GM23338 (cell line): ENCODE data around the gene TBX1. TPM values are rescaled to one million over a fixed set of nuclear protein-coding genes. Genes with fewer than 3 reads are reported as not detected.

ENCODE experiments used
- ATAC-seq: fragments of 200-7000 bp; cut with Tn5 transposase; 3 replicates; pipeline ENCODE4 v1.9.1; 2020
- DNase-seq: peaks from one replicate; pipeline ENCODE4 v3.0.0-alpha.2; 2015; ENCODE audit warnings: low spot score
- H2AFZ ChIP-seq: fragments of 200-600 bp; sonication (generic); 2 replicates; pipeline ENCODE4 v1.8.0; 2016; ENCODE audit warnings: antibody characterized with exemption, mild to moderate bottlenecking, moderate library complexity
- H3F3A ChIP-seq: fragments of 200-600 bp; sonication (generic); replicated peaks from 2 replicates; pipeline ENCODE4 v1.8.0; 2017; ENCODE audit warnings: antibody characterized with exemption, mixed run types, low read depth
- H3K27ac ChIP-seq: fragments of 200-600 bp; sonication (generic); 2 replicates; pipeline ENCODE4 v1.6.1; 2016; ENCODE audit warnings: low read depth
- H3K27me3 ChIP-seq: fragments of 200-600 bp; sonication (generic); 2 replicates; pipeline ENCODE4 v1.8.0; 2016; ENCODE audit warnings: mild to moderate bottlenecking, mixed run types, moderate library complexity; ENCODE audit not compliant: insufficient read depth
- H3K36me3 ChIP-seq: fragments of 200-600 bp; sonication (generic); 2 replicates; pipeline ENCODE4 v1.8.0; 2016; ENCODE audit warnings: mild to moderate bottlenecking; ENCODE audit not compliant: insufficient read depth
- H3K4me1 ChIP-seq: fragments of 200-600 bp; sonication (generic); 2 replicates; pipeline ENCODE4 v1.8.0; 2016; ENCODE audit warnings: mild to moderate bottlenecking, moderate library complexity; ENCODE audit not compliant: insufficient read depth
- H3K4me2 ChIP-seq: fragments of 200-600 bp; sonication (generic); 2 replicates; pipeline ENCODE4 v1.7.1; 2017; ENCODE audit warnings: mixed run types
- H3K4me3 ChIP-seq: fragments of 200-600 bp; sonication (generic); 2 replicates; pipeline ENCODE4 v1.6.1; 2016; ENCODE audit warnings: mixed run types
- H3K79me2 ChIP-seq: fragments of 200-600 bp; sonication (generic); replicated peaks from 2 replicates; pipeline ENCODE4 v1.8.0; 2017; ENCODE audit warnings: mild to moderate bottlenecking; ENCODE audit not compliant: insufficient read depth
- H3K9me2 ChIP-seq: fragments of 200-600 bp; sonication (generic); 2 replicates; pipeline ENCODE4 v1.8.0; 2017; ENCODE audit not compliant: insufficient read depth
- H4K20me1 ChIP-seq: fragments of 200-600 bp; sonication (generic); replicated peaks from 2 replicates; pipeline ENCODE4 v1.8.0; 2017; ENCODE audit warnings: mild to moderate bottlenecking; ENCODE audit not compliant: insufficient read depth
- H3K27ac Mint-ChIP-seq: 2 replicates; pipeline ENCODE4 v1.8.0; 2020; ENCODE audit warnings: inconsistent platforms, mild to moderate bottlenecking, moderate library complexity, mixed read lengths
- H3K27me3 Mint-ChIP-seq: 3 replicates; pipeline ENCODE4 v1.8.0; 2022; ENCODE audit warnings: low read depth, mild to moderate bottlenecking, moderate library complexity, mixed read lengths, inconsistent platforms; ENCODE audit not compliant: insufficient read depth, poor library complexity
- H3K36me3 Mint-ChIP-seq: 3 replicates; pipeline ENCODE4 v1.8.0; 2021; ENCODE audit warnings: low read depth, mild to moderate bottlenecking, inconsistent platforms, moderate library complexity, mixed read lengths
- H3K4me1 Mint-ChIP-seq: 3 replicates; pipeline ENCODE4 v1.8.0; 2020; ENCODE audit warnings: mild to moderate bottlenecking, inconsistent platforms, mixed read lengths
- H3K4me3 Mint-ChIP-seq: 3 replicates; pipeline ENCODE4 v1.8.0; 2021; ENCODE audit warnings: moderate library complexity, mild to moderate bottlenecking, inconsistent platforms, mixed read lengths
- H3K9me3 Mint-ChIP-seq: 3 replicates; pipeline ENCODE4 v1.8.0; 2020; ENCODE audit warnings: moderate library complexity, mild to moderate bottlenecking, inconsistent platforms, mixed read lengths
- CREB1 ChIP-seq: fragments of 250-450 bp; sonication (Bioruptor Pico); IDR thresholded peaks from 2 replicates; pipeline ENCODE4 v1.5.0; 2020; ENCODE audit warnings: low read depth, mild to moderate bottlenecking, moderate library complexity
- CTCF ChIP-seq, 2 experiments: fragments of 200-600 bp in 1 of 2; sonication (generic) in 1 of 2; conservative IDR thresholded peaks; 2 replicates each; pipeline versions ENCODE4 v1.5.1 to v1.6.1; 2016 to 2017; ENCODE audit warnings: antibody characterized with exemption in 2 of 2, low read depth in 2 of 2, mild to moderate bottlenecking in 2 of 2, moderate library complexity in 1 of 2
- ETS1 ChIP-seq: IDR thresholded peaks from 2 replicates; pipeline ENCODE4 v1.6.1; 2016; ENCODE audit warnings: antibody characterized with exemption
- EZH2 ChIP-seq: fragments of 200-600 bp; sonication (generic); IDR thresholded peaks from one replicate; pipeline ENCODE4 v1.8.0; 2017; ENCODE audit warnings: antibody characterized with exemption, mild to moderate bottlenecking, low read depth; ENCODE audit not compliant: unreplicated experiment
- EZH2phosphoT487 ChIP-seq: fragments of 200-600 bp; sonication (generic); IDR thresholded peaks from one replicate; pipeline ENCODE4 v1.8.1; 2018; ENCODE audit warnings: antibody characterized with exemption; ENCODE audit not compliant: unreplicated experiment
- JUNB ChIP-seq: IDR thresholded peaks from one replicate; pipeline ENCODE4 v1.6.1; 2016; ENCODE audit warnings: antibody characterized with exemption; ENCODE audit not compliant: unreplicated experiment
- NANOG ChIP-seq: IDR thresholded peaks from 2 replicates; pipeline ENCODE4 v1.6.1; 2016; ENCODE audit warnings: antibody characterized with exemption, borderline replicate concordance
- POLR2AphosphoS5 ChIP-seq: IDR thresholded peaks from 2 replicates; pipeline ENCODE4 v1.6.1; 2016; ENCODE audit warnings: antibody characterized with exemption, low read depth
- ZNF114 ChIP-seq: fragments of 250-450 bp; sonication (Bioruptor Pico); IDR thresholded peaks from 2 replicates; pipeline ENCODE4 v1.5.0; 2020; ENCODE audit warnings: mild to moderate bottlenecking, moderate library complexity
- ZNF462 ChIP-seq: fragments of 250-450 bp; sonication (Bioruptor Pico); IDR thresholded peaks from 2 replicates; pipeline ENCODE4 v1.5.0; 2020; ENCODE audit warnings: mild to moderate bottlenecking, moderate library complexity
- polyA plus RNA-seq: library from polyadenylated mRNA; unstranded; fragments of >200 nt; fragmentation: Nextera tagmentation; extraction: Ambion mirVana; gene quantifications from 2 replicates; pipeline ENCODE4 v1.2.1, GENCODE V29; 2016
- total RNA-seq: library from RNA; depleted of rRNA; stranded (reverse); fragments of >200 nt; shearing (Covaris generic); gene quantifications from 2 replicates; pipeline ENCODE4 v1.2.3, GENCODE V29; 2014

The TBX1 gene
- total and polyA plus RNA-seq, 2 experiments from 2014 or later: 0.19 to 0.66 TPM

- TF ChIP-seq EZH2 (no peak), CREB1 (CRISPR knock-in tag) (no peak), JUNB (no peak), POLR2AphosphoS5 (no peak), ZNF462 (CRISPR knock-in tag) (no peak), ZNF114 (CRISPR knock-in tag) (no peak), NANOG (no peak)
Observed at GRCh38 chr22:19744350-19745006, 16.1 kb upstream of the TBX1 start (continued).

- Histone ChIP-seq H3K36me3 (no peaks in the 10 kb centered on the region), H2AFZ (peak overlapping the region; percentile 32; the same call in 1 of the 2 replicates), H3K79me2 (no peaks in the 10 kb centered on the region), H4K20me1 (no peaks in the 10 kb centered on the region), H3K4me1 (no peaks in the 10 kb centered on the region), H3K4me3 (no peak overlapping the region), H3K4me2 (no peak overlapping the region), H3F3A (no peaks in the 10 kb centered on the region), H3K9me2 (no peaks in the 10 kb centered on the region), H3K27ac (no peak overlapping the region), H3K27me3 (no peaks in the 10 kb centered on the region)
- H3K27ac Mint-ChIP-seq: no peak overlapping the region
- H3K4me3 Mint-ChIP-seq: no peak overlapping the region
- peaks cover 13% of the 10 kb centered on the region for H3K27me3 Mint-ChIP-seq
- no peaks in the 10 kb centered on the region for H3K9me3 Mint-ChIP-seq
- H3K4me1 Mint-ChIP-seq: peaks cover 11% of the 10 kb centered on the region
- DNase-seq (peak; percentile 42), ATAC-seq (no peak; the same call in 2 of the 3 replicates)
- no peaks in the 10 kb centered on the region for H3K36me3 Mint-ChIP-seq
- no peak for TF ChIP-seq ZNF114 (CRISPR knock-in tag)
- TF ChIP-seq ETS1: no peak
- TF ChIP-seq CTCF (conservative IDR thresholded peaks at IDR 0.05; ENCODE audit: low read depth in 2 of 2): no peak
- TF ChIP-seq EZH2phosphoT487: no peak
Observed at GRCh38 chr22:19745155-19746101, 15.2 kb upstream of the TBX1 start.
